Ovary (tissue), 3 donors: ENCODE measurements around the gene ATP6V0A1.

ENCODE experiments used
- POLR2A ChIP-seq: fragments of 450-650 bp; IDR thresholded peaks from one replicate; pipeline ENCODE4 v1.6.1; 2017; ENCODE audit warnings: antibody characterized with exemption, mild to moderate bottlenecking, moderate library complexity
- TF ChIP-seq, protein P1 (sequence below), 3 donors: fragments of 450-650 bp in 2 of 3; fragments of 200-600 bp in 1 of 3; IDR thresholded peaks; one replicate each; pipeline versions ENCODE4 v1.5.1 to v1.8.0; 2016 to 2022; ENCODE audit warnings: antibody characterized with exemption in 3 of 3, mild to moderate bottlenecking in 1 of 3
- donor health status: DM: no; HTN: no; CAD: no.

- no peak for TF ChIP-seq POLR2A
- TF ChIP-seq, protein P1, sequence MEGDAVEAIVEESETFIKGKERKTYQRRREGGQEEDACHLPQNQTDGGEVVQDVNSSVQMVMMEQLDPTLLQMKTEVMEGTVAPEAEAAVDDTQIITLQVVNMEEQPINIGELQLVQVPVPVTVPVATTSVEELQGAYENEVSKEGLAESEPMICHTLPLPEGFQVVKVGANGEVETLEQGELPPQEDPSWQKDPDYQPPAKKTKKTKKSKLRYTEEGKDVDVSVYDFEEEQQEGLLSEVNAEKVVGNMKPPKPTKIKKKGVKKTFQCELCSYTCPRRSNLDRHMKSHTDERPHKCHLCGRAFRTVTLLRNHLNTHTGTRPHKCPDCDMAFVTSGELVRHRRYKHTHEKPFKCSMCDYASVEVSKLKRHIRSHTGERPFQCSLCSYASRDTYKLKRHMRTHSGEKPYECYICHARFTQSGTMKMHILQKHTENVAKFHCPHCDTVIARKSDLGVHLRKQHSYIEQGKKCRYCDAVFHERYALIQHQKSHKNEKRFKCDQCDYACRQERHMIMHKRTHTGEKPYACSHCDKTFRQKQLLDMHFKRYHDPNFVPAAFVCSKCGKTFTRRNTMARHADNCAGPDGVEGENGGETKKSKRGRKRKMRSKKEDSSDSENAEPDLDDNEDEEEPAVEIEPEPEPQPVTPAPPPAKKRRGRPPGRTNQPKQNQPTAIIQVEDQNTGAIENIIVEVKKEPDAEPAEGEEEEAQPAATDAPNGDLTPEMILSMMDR (IDR thresholded peaks at IDR 0.05), result no peak
Observed at GRCh38 chr17:42494673-42495072, 36.0 kb downstream of the ATP6V0A1 start.
